SK-N-MC (cell line): ENCODE measurements around the gene PGAM2.

Experiments
- EZH2 ChIP-seq: fragments of 200-600 bp; sonication (generic); IDR thresholded peaks from one replicate; pipeline ENCODE4 v1.6.1; 2017; ENCODE audit warnings: antibody characterized with exemption
- POLR2AphosphoS5 ChIP-seq: IDR thresholded peaks from 2 replicates; pipeline ENCODE4 v1.6.1; 2012; ENCODE audit warnings: mild to moderate bottlenecking, low read depth, low read length, borderline replicate concordance

DNA sequence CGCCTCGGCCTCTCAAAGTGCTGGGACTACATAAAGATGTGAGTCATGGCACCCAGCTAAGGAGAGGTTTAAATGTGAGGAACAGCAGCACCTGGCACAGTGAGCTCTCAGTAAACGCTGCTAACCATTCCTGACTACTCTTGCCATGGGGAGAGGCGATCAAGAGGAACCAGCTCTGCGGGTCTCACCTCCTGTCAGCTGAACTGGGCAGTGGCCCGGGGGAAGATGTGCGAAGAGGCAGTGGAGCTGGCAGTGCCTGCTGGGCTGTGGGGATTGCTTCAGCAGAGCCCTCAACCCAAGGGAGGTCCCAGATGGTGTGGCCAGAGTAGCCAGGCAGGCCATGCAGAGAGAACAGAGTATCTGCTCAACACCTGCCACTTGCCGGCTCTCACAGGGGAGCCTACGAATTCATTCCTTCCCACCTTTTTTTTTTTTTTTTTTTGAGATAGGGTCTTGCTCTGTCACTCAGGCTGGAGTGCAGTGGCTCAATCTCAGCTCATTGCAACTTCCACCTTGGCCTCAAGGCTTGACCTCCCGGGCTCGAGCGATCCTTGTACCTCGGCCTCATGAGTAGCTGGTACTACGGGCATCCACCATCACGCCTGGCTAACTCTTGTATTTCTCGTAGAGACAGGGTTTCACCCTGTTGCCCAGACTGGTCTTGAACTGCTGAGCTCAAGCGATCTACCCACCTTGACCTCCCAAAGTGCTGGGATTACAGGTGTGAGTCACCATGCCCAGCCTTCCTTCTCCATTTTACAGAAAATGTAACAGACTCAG lies 10.1 kb upstream of the PGAM2 start:
- TF ChIP-seq EZH2 (no peak), POLR2AphosphoS5 (no peak)
